ENCODE results near the gene ALX1. TPM values are rescaled to one million over a fixed set of nuclear protein-coding genes. Genes with fewer than 3 reads are reported as not detected.
A peak's percentile ranks its signal among the peaks of the same experiment; 100 is the strongest.
"Not testable (repeated sequence)": the region's sequence is repeated elsewhere in the genome, so short reads cannot be mapped to it uniquely, and the experiment has no call there.

The ALX1 gene
- total and polyA plus RNA-seq, 3 experiments from 2014 or later: not detected

DNA sequence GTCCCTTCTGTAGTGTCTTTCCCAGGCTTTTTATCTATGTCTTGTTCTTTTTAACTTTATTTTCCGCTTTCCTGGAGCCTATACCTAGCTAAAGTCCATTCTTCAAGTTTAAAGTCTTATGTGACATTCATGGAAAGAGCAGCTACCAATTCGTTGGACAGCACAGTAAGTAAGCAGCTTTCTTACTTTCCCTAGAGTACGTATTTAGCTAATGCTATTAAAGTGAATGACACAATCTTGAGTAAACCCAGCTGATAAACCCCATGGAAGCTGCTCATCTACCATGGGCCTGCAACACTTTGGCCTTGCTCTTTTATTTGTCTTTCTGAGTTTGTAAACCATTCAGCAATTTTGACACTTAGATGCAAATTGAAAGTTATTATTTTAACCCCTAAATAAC is 30.0 kb downstream of the ALX1 start:
- H3K36me3 ChIP-seq (ENCODE audit: insufficient read depth, low read length): no peaks in the 10 kb centered on the region
- no peak overlapping the region for H3K4me3 ChIP-seq (ENCODE audit: low read length)
- no peaks in the 10 kb centered on the region for H3K4me1 ChIP-seq (ENCODE audit: insufficient read depth, low read length)
- CTCF ChIA-PET: no interaction called here
- no peaks in the 10 kb centered on the region for H3K27me3 ChIP-seq (ENCODE audit: insufficient read depth, low read length, poor library complexity, severe bottlenecking)
- DNase-seq: no peak
- no peak overlapping the region for H3K27ac ChIP-seq (ENCODE audit: low read depth, low read length)
- Mint-ChIP-seq H3K9me3 (peaks cover 0 to 8% (median 0%) of the 10 kb centered on the region in 5 donors), H3K4me1 (no peaks in the 10 kb centered on the region), H3K36me3 (no peaks in the 10 kb centered on the region), H3K4me3 (no peak overlapping the region), H3K27me3 (no peaks in the 10 kb centered on the region), H3K27ac (no peak overlapping the region)
- H3K9me3 ChIP-seq (ENCODE audit: low read length): no peaks in the 10 kb centered on the region
- POLR2A ChIA-PET: no interaction called here

DNA sequence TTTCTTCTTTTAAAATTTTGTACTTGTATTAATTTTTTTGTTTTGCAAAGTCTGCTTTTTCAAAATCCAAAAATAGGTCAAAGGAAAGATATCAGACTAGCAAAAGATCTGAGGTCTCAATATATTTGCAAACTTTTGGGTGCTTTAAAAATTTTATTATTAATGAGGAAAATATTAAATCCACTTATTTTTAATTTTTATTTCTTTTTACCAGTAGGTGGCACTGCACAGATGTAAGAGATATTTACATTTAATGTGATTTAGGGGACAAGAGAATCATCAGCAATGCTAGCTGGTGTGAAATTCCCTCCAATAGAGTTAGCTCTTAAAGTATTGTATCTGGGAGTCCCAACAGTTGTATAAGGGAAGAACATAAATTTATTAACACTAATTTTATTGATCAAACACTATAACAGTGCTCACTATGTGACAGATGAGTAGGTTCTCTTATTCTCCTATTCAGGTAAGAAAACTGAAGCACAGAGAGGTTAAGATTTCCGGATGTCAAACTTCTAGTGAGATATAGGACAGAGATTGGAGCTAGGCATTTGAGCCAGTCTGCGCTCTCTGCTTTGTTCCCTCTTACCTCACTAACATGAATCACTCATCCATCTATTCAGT is 30.5 kb downstream of the ALX1 start:
- no peaks in the 10 kb centered on the region for H3K27me3 ChIP-seq (ENCODE audit: insufficient read depth, low read length, poor library complexity, severe bottlenecking)
- CTCF ChIA-PET: no interaction called here
- Mint-ChIP-seq H3K4me3 (no peak overlapping the region), H3K4me1 (no peaks in the 10 kb centered on the region), H3K9me3 (peaks cover 0 to 8% (median 0%) of the 10 kb centered on the region in 5 donors), H3K27ac (no peak overlapping the region), H3K27me3 (no peaks in the 10 kb centered on the region), H3K36me3 (no peaks in the 10 kb centered on the region)
- H3K4me1 ChIP-seq (ENCODE audit: insufficient read depth, low read length): no peaks in the 10 kb centered on the region
- H3K9me3 ChIP-seq (ENCODE audit: low read length): no peaks in the 10 kb centered on the region
- H3K36me3 ChIP-seq (ENCODE audit: insufficient read depth, low read length): no peaks in the 10 kb centered on the region
- DNase-seq: no peak
- POLR2A ChIA-PET: no interaction called here
- no peak overlapping the region for H3K27ac ChIP-seq (ENCODE audit: low read depth, low read length)
- H3K4me3 ChIP-seq (ENCODE audit: low read length): no peak overlapping the region

DNA sequence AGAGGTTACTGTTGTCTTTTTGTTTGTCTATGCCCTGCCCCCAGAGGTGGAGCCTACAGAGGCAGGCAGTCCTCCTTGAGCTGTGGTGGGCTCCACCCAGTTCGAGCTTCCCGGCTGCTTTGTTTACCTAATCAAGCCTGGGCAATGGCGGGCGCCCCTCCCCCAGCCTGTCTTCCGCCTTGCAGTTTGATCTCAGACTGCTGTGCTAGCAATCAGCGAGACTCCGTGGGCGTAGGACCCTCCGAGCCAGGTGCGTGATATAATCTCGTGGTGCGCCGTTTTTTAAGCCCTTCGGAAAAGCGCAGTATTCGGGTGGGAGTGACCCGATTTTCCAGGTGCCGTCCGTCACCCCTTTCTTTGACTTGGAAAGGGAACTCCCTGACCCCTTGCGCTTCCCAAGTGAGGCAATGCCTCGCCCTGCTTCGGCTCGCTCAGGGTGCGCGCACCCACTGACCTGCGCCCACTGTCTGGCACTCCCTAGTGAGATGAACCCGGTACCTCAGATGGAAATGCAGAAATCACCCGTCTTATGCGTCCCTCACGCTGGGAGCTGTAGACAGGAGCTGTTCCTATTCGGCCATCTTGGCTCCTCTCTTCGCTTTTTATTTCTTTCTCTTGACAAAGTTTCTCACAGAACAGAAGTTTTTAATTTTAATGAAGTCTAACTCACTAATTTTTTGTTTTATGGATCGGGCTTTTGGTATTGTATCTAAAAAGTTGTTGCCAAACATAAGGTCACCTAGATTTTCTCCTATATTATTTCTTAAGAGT is 38.0 kb downstream of the ALX1 start:
- peaks cover 3 to 14% (median 7%) of the 10 kb centered on the region in 5 donors for H3K9me3 Mint-ChIP-seq
- H3K4me1 ChIP-seq (ENCODE audit: insufficient read depth, low read length); H3K27me3 ChIP-seq (ENCODE audit: insufficient read depth, low read length, poor library complexity, severe bottlenecking); H3K27ac ChIP-seq (ENCODE audit: low read depth, low read length); H3K27ac Mint-ChIP-seq; H3K27me3 Mint-ChIP-seq; DNase-seq; H3K36me3 Mint-ChIP-seq; H3K9me3 ChIP-seq (ENCODE audit: low read length); CTCF ChIA-PET; H3K4me1 Mint-ChIP-seq; H3K36me3 ChIP-seq (ENCODE audit: insufficient read depth, low read length); POLR2A ChIA-PET; H3K4me3 ChIP-seq (ENCODE audit: low read length): not testable (repeated sequence)
- H3K4me3 Mint-ChIP-seq: peak overlapping the region in 1 of 7 donors; percentile 17

DNA sequence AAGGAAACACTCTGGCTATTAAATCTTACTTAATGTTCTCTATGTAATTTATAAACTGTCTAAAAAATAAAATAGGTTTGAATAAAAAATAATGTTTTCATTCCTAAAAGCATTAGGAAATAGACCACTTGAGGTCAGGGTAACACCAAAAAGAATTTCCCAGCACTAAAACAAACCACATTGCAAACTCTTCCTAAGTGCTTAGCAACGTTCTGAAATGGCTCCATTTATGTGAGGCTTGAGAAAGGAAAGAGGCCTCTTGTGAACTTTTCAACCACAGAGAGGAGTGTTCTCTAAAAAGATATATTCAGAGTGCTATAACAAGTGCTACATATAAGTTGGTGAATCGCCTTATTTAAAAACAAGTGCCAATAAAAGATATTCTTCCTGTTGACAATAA is 42.7 kb downstream of the ALX1 start:
- Histone ChIP-seq H3K27ac (ENCODE audit: low read depth, low read length) (no peak overlapping the region), H3K4me3 (ENCODE audit: low read length) (no peak overlapping the region), H3K36me3 (ENCODE audit: insufficient read depth, low read length) (no peaks in the 10 kb centered on the region), H3K4me1 (ENCODE audit: insufficient read depth, low read length) (no peaks in the 10 kb centered on the region), H3K9me3 (ENCODE audit: low read length) (no peaks in the 10 kb centered on the region), H3K27me3 (ENCODE audit: insufficient read depth, low read length, poor library complexity, severe bottlenecking) (no peaks in the 10 kb centered on the region)
- CTCF ChIA-PET: no interaction called here
- DNase-seq: no peak
- H3K9me3 Mint-ChIP-seq: peaks cover 5 to 14% (median 8%) of the 10 kb centered on the region in 5 donors
- H3K4me1 Mint-ChIP-seq: no peaks in the 10 kb centered on the region
- H3K36me3 Mint-ChIP-seq: no peaks in the 10 kb centered on the region
- H3K27ac Mint-ChIP-seq: no peak overlapping the region
- no peak overlapping the region for H3K4me3 Mint-ChIP-seq
- POLR2A ChIA-PET: no interaction called here
- H3K27me3 Mint-ChIP-seq: no peaks in the 10 kb centered on the region

DNA sequence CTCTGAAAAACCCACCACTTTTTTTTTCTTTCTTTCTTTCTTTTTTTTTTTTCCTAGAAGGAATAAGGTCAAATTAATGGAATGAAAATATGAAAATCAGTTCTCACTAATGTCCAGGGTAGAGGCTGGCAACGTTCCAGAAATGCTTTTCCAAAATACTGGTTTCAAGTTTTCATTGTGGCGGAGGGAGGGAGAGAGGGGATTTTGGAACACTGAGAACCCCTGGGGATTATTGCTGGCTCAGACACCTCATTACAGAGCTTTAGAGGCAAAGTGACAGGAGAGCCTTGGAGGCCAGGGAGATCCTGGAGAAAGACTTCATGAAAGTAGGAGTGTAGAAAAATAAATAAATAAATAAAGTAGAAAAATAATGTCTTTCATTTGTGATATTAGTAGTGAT is 45.4 kb downstream of the ALX1 start:
- Histone ChIP-seq H3K9me3 (ENCODE audit: low read length) (no peaks in the 10 kb centered on the region), H3K27me3 (ENCODE audit: insufficient read depth, low read length, poor library complexity, severe bottlenecking) (no peaks in the 10 kb centered on the region), H3K4me3 (ENCODE audit: low read length) (no peak overlapping the region), H3K27ac (ENCODE audit: low read depth, low read length) (no peak overlapping the region), H3K36me3 (ENCODE audit: insufficient read depth, low read length) (no peaks in the 10 kb centered on the region), H3K4me1 (ENCODE audit: insufficient read depth, low read length) (no peaks in the 10 kb centered on the region)
- Mint-ChIP-seq H3K9me3 (peaks cover 0 to 12% (median 4%) of the 10 kb centered on the region in 5 donors), H3K4me3 (no peak overlapping the region), H3K27me3 (no peaks in the 10 kb centered on the region), H3K27ac (no peak overlapping the region), H3K36me3 (no peaks in the 10 kb centered on the region), H3K4me1 (no peaks in the 10 kb centered on the region)
- POLR2A ChIA-PET: no interaction called here
- DNase-seq: no peak
- CTCF ChIA-PET: no interaction called here

DNA sequence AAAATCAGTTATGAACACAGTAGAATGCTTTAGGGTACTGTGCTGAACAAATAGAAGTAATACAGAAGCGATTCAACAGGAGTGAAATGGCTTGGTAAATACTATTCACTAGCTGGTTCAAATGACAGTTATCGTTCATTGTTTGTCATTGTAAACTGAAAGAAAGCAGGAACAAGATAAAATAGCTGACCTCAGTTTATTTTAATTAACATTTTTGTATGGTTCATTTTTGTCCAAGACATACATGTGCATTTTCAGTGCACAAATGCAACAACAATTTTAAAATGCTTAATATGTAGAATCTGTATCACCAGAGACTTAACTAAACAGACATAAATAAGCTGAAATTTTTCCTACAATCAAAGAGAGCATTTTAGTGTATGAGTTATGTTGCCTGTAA is 49.9 kb downstream of the ALX1 start:
- H3K4me3 ChIP-seq (ENCODE audit: low read length): no peak overlapping the region
- Mint-ChIP-seq H3K4me1 (no peaks in the 10 kb centered on the region), H3K4me3 (no peak overlapping the region), H3K9me3 (peaks cover 0 to 16% (median 6%) of the 10 kb centered on the region in 5 donors), H3K27me3 (no peaks in the 10 kb centered on the region), H3K36me3 (no peaks in the 10 kb centered on the region), H3K27ac (no peak overlapping the region)
- no peaks in the 10 kb centered on the region for H3K27me3 ChIP-seq (ENCODE audit: insufficient read depth, low read length, poor library complexity, severe bottlenecking)
- CTCF ChIA-PET: no interaction called here
- H3K27ac ChIP-seq (ENCODE audit: low read depth, low read length): no peak overlapping the region
- no peaks in the 10 kb centered on the region for H3K9me3 ChIP-seq (ENCODE audit: low read length)
- H3K4me1 ChIP-seq (ENCODE audit: insufficient read depth, low read length): no peaks in the 10 kb centered on the region
- H3K36me3 ChIP-seq (ENCODE audit: insufficient read depth, low read length): no peaks in the 10 kb centered on the region
- no peak for DNase-seq
- POLR2A ChIA-PET: no interaction called here

DNA sequence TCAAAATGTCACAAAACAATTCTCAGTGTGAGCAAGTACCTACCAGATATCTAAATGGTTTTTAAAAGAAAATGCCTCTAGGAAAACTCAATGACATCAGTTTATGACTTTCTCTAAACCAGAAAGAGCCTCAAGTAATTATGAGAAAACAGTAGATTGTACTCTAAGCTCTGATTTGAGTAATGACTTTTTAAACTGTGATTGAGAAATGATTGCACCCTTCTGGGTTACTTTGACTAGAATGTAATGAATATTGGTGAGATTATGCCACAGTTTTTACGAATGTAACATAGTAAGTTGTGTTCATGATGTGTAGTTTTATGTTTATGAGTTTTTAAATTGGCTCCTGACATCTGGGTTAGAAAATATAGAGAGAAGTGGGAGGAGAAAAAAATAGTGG is 68.8 kb downstream of the ALX1 start:
- H3K27ac Mint-ChIP-seq: no peak overlapping the region
- no peaks in the 10 kb centered on the region for H3K36me3 ChIP-seq (ENCODE audit: insufficient read depth, low read length)
- H3K4me3 ChIP-seq (ENCODE audit: low read length): no peak overlapping the region
- H3K27me3 Mint-ChIP-seq: no peaks in the 10 kb centered on the region
- H3K4me3 Mint-ChIP-seq: no peak overlapping the region
- H3K4me1 ChIP-seq (ENCODE audit: insufficient read depth, low read length): no peaks in the 10 kb centered on the region
- POLR2A ChIA-PET: no interaction called here
- H3K27me3 ChIP-seq (ENCODE audit: insufficient read depth, low read length, poor library complexity, severe bottlenecking): no peaks in the 10 kb centered on the region
- no peaks in the 10 kb centered on the region for H3K36me3 Mint-ChIP-seq
- H3K9me3 Mint-ChIP-seq: peaks cover 0 to 21% (median 5%) of the 10 kb centered on the region in 5 donors
- no peak for DNase-seq
- CTCF ChIA-PET: no interaction called here
- no peaks in the 10 kb centered on the region for H3K4me1 Mint-ChIP-seq
- no peaks in the 10 kb centered on the region for H3K9me3 ChIP-seq (ENCODE audit: low read length)
- H3K27ac ChIP-seq (ENCODE audit: low read depth, low read length): no peak overlapping the region

DNA sequence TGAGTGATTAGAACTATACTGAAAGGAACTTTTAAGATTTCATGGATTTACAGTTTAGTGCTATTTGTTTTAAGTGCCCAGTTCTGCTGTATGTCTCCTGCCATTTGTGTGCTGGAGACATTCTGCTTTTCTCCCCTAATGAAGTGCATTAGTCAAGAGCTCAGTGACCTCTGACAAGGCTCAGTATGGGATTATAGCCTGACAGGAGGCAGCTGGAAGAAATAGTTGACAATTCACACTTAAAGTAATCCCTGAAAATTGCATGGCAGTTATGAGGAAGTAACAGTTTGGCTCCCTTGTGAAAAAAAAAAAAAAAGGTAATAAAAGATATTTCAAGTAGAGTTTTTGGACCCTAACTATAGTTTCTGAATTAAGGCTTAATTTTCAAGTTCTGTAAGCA is 70.3 kb downstream of the ALX1 start:
- Histone ChIP-seq H3K27ac (ENCODE audit: low read depth, low read length) (no peak overlapping the region), H3K4me3 (ENCODE audit: low read length) (no peak overlapping the region), H3K36me3 (ENCODE audit: insufficient read depth, low read length) (no peaks in the 10 kb centered on the region), H3K9me3 (ENCODE audit: low read length) (no peaks in the 10 kb centered on the region), H3K27me3 (ENCODE audit: insufficient read depth, low read length, poor library complexity, severe bottlenecking) (no peaks in the 10 kb centered on the region), H3K4me1 (ENCODE audit: insufficient read depth, low read length) (no peaks in the 10 kb centered on the region)
- CTCF ChIA-PET: no interaction called here
- no peaks in the 10 kb centered on the region for H3K36me3 Mint-ChIP-seq
- H3K27ac Mint-ChIP-seq: no peak overlapping the region
- H3K4me3 Mint-ChIP-seq: no peak overlapping the region
- H3K4me1 Mint-ChIP-seq: no peaks in the 10 kb centered on the region
- DNase-seq: no peak
- peaks cover 0 to 23% (median 5%) of the 10 kb centered on the region in 5 donors for H3K9me3 Mint-ChIP-seq
- POLR2A ChIA-PET: no interaction called here
- no peaks in the 10 kb centered on the region for H3K27me3 Mint-ChIP-seq

All from CD8-positive, alpha-beta memory T cell (primary cell).